Suprapubic skin (tissue), 4 donors: ENCODE data around the gene ELMO1.

Experiments
- EP300 ChIP-seq: sonication (generic); formaldehyde crosslinking; IDR thresholded peaks from one replicate; pipeline ENCODE4 v1.6.1; 2017; ENCODE audit warnings: antibody characterized with exemption
- POLR2A ChIP-seq, 2 donors: fragments of 450-650 bp; IDR thresholded peaks; one replicate each; pipeline ENCODE4 v1.6.1; 2017; ENCODE audit warnings: antibody characterized with exemption in 2 of 2, mild to moderate bottlenecking in 2 of 2, moderate library complexity in 2 of 2
- POLR2AphosphoS5 ChIP-seq, 3 donors: sonication (generic); formaldehyde crosslinking; IDR thresholded peaks; one replicate each; pipeline ENCODE4 v1.6.1; 2017; ENCODE audit warnings: antibody characterized with exemption in 3 of 3
- TF ChIP-seq, protein P1 (sequence below), 2 donors: fragments of 200-600 bp in 1 of 2; fragments of 450-650 bp in 1 of 2; sonication (generic) in 1 of 2; IDR thresholded peaks; one replicate each; pipeline ENCODE4 v1.5.1; 2016 to 2019; ENCODE audit warnings: antibody characterized with exemption in 2 of 2, mild to moderate bottlenecking in 1 of 2, moderate library complexity in 1 of 2

DNA sequence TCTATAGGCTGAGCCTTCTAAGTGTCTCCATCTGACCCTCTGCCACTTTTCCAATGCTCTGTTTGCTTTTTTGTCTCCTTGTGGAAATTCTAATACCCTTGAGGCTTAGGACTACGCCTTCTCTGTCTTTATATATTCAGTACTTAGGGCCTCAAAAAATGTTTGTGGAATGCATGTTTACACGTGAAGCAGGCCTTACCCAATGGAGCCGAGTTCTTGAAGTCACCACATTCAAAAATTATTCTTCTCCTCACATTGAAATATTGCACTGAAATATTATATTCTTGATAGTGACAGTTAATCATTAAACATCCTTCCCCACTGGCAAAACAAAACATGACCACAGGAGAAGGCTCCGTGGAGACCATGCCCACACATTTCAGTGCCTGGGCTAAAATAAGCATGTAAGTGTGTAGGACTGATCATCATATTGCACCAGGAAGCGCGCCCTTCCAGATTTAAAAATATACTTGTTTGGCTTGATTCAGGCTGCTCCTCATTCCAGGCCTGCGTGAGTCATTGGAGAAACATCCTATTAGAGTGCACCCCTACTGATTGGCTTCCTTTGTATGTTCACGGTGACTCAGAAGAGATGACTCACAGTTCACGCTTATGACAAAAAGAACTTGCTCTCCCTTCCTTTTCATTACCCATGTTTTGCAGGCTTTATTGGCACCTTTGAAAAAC, 416.9 kb downstream of the ELMO1 start:
- TF ChIP-seq, protein P1, sequence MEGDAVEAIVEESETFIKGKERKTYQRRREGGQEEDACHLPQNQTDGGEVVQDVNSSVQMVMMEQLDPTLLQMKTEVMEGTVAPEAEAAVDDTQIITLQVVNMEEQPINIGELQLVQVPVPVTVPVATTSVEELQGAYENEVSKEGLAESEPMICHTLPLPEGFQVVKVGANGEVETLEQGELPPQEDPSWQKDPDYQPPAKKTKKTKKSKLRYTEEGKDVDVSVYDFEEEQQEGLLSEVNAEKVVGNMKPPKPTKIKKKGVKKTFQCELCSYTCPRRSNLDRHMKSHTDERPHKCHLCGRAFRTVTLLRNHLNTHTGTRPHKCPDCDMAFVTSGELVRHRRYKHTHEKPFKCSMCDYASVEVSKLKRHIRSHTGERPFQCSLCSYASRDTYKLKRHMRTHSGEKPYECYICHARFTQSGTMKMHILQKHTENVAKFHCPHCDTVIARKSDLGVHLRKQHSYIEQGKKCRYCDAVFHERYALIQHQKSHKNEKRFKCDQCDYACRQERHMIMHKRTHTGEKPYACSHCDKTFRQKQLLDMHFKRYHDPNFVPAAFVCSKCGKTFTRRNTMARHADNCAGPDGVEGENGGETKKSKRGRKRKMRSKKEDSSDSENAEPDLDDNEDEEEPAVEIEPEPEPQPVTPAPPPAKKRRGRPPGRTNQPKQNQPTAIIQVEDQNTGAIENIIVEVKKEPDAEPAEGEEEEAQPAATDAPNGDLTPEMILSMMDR (IDR thresholded peaks at IDR 0.05): no peak
- TF ChIP-seq POLR2AphosphoS5 (IDR thresholded peaks at IDR 0.05) (peak; percentile 42 to 84 (median 44)), EP300 (no peak), POLR2A (IDR thresholded peaks at IDR 0.05) (no peak)
